Tibial nerve (tissue), 4 donors: ENCODE results near the gene ARL14EPL.

Experiments
- CTCF ChIP-seq, 5 experiments: fragments of 200-600 bp in 3 of 5; fragments of 450-650 bp in 2 of 5; sonication (generic) in 3 of 5; IDR thresholded peaks; one replicate each; pipeline ENCODE4 v1.5.1; 2016 to 2019; ENCODE audit warnings: antibody characterized with exemption in 5 of 5, mild to moderate bottlenecking in 3 of 5, moderate library complexity in 2 of 5
- EP300 ChIP-seq, 2 donors: sonication (generic); formaldehyde crosslinking; IDR thresholded peaks; one replicate each; pipeline ENCODE4 v1.6.1; 2017; ENCODE audit warnings: antibody characterized with exemption in 2 of 2, mild to moderate bottlenecking in 1 of 2

- TF ChIP-seq CTCF (IDR thresholded peaks at IDR 0.05) (no peak), EP300 (IDR thresholded peaks at IDR 0.05) (no peak)
Measured at GRCh38 chr5:116071211-116071610, 38.9 kb downstream of the ARL14EPL start.
